AG09319 (cell line): Measurements from ENCODE around the gene AGTRAP.

Experiments used
- DNase-seq: peaks from one replicate; pipeline ENCODE4 v3.0.0-alpha.2; 2010; ENCODE audit warnings: low read depth; ENCODE audit errors: extremely low read depth
- TF ChIP-seq, protein P1 (sequence below): IDR thresholded peaks from 2 replicates; pipeline ENCODE4 v1.5.1; 2011; ENCODE audit warnings: low read depth, mild to moderate bottlenecking, inconsistent platforms, low read length, moderate library complexity

The AGTRAP gene

DNA sequence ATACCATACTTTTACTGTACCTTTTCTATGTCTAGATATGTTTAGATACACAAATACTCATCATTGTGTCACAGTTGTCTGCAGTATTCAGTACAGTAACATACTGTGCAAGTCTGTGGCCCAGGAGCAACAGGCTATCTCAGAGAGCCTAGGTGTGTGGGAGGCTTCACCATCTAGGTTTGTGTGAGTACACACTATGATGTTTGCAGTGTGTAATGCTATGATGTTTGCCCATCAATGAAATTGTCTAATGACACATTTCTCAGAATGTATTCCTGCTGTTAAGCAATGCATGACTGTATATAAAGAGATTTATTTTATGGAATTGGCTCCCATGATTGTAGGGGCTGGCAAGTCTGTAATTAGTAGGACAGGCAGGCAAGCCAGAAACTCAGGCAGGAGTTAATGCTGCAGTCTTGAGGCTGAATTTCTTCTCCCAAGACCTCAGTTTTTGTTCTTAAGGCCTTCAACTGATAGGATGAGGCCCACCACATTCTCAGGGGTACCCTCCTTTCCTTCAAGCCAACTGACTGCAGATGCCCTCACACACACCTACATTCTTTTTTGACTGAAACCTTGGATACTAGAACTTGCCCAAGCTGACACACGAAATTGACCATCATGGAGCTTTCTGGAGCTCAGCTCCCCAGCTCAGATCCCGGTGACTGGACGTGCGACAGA, 7.7 kb upstream of the AGTRAP start:
- TF ChIP-seq, protein P1, sequence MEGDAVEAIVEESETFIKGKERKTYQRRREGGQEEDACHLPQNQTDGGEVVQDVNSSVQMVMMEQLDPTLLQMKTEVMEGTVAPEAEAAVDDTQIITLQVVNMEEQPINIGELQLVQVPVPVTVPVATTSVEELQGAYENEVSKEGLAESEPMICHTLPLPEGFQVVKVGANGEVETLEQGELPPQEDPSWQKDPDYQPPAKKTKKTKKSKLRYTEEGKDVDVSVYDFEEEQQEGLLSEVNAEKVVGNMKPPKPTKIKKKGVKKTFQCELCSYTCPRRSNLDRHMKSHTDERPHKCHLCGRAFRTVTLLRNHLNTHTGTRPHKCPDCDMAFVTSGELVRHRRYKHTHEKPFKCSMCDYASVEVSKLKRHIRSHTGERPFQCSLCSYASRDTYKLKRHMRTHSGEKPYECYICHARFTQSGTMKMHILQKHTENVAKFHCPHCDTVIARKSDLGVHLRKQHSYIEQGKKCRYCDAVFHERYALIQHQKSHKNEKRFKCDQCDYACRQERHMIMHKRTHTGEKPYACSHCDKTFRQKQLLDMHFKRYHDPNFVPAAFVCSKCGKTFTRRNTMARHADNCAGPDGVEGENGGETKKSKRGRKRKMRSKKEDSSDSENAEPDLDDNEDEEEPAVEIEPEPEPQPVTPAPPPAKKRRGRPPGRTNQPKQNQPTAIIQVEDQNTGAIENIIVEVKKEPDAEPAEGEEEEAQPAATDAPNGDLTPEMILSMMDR, result no peak
- DNase-seq, result no peak

DNA sequence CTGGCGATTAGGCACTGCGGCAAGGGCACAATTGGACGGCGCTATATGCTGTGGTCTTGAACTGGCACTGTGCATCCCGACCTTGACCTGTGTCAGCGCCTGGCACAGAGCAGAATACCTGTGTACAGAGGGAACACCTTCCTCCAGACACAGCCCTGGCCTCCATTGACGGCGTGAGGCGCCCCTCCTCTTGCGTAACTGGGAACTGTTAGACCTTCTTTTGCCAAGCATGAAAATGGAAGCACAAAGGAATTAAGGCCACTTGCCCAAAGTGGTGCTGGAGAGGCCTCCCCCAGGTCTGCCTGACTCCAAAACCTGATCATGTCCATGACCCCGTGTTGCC, 6.8 kb upstream of the AGTRAP start:
- no peak for DNase-seq
- TF ChIP-seq, protein P1, result no peak

DNA sequence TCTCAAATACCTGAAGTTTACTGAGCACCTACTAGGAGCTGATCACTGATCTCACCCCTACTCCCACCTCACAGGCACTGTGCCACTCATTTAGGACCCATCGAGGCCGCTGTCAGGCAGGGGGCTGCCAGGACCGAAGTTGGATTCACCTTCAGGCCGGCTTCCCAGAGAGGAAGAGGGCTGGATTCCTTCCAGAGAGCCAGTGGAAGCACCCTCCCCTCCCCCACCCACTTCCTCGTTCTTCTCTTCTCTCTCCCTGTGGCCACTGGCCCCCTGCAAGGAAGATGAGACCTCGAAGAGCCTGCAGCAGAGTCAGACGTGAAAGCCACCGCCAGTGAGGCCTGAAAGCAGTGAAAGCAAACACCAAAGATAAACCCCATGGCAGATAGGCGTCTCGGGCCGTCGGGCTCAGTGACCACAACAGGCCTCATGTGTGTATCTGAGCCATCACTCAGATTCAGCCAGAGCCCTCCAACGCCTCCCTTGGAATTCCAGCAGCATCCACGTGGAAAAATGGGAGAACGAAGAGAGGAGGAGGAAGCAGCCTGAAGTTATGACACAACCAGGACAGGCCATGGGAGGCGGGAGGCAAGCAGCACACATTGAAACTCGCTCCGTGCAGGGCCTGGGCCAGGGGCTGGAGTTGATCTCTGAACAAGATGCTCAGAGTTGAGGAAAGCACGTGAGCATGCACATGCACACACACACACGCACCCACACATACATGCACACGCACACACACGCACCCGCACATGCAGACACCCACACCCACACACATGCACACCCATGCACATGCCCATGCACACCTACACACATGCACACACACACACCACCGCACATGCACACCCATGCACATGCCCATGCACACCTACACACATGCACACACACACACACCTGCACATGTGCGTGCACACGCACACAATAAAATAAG, 6.2 kb upstream of the AGTRAP start:
- TF ChIP-seq, protein P1, result no peak
- DNase-seq, result no peak

DNA sequence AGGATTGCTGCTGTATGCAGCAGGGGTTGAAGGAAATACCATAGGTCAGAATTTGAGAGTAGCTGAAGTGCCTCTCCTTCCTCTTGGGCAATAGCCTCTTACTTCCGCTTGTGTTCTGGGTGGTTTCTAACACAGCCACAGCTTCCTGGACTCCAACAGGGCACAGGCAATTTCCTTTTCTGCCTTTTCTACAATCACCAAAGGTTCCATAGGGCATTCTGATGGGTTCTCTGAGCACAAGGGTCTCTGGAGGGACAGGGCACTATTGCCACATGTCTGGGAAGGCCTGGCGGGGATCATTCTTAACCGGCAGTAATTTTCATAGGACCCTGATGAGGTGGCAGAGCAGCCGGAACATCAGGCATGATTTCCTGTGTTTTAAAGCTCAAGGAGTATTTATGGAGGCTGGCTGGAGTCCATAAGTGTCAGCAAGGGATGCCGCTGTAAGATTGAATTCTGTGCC, 5.5 kb upstream of the AGTRAP start:
- DNase-seq, result no peak
- TF ChIP-seq, protein P1, result no peak

DNA sequence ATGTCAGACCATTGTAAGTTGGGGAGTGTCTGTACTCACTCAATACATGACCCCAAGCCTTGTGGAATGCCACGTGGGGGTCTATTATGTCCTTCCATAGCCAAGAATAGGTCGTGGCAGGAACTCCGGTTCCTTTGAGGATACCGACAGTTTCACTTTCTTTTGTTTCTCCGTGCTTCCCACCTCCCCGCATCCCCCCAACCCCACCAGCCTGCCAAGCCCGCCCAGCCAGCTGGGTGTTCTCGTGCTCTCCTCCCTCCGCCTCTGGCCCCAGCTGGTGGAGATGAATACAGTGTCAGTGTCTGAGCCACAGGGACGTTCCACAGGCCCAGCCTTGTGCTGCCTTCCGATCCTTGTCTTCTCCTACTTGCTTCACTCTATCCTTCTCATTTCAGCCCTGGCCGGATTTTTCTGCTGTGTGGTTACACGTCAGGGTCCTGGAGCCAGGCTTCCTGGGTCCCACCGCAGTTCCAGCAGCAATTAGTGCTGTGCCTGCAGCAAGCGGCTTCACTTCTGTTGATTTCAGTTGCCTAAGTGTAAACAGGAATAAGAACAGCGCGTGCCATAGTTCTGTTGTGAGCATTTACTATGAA, 4.1 kb upstream of the AGTRAP start:
- no peak for DNase-seq
- TF ChIP-seq, protein P1, result no peak

DNA sequence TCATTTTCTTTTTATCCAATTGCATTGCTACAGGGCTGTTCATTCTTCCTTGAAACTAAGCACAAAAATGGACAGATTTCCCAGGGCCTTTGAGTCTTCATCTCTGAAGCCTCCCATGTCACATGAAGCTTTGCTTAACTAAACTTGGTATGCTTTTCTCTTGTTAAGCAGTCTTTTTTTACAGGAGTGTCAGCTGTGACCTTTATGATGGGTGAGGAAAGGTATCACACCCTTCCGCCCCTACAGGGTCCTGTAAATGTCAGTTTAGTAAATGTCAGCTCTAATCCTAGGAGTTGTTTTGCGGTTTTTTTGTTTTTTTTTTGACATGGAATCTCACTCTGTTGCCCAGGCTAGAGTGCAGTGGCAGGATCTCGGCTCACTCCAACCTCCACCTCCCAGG, 2.6 kb upstream of the AGTRAP start:
- TF ChIP-seq, protein P1, result no peak
- no peak for DNase-seq

DNA sequence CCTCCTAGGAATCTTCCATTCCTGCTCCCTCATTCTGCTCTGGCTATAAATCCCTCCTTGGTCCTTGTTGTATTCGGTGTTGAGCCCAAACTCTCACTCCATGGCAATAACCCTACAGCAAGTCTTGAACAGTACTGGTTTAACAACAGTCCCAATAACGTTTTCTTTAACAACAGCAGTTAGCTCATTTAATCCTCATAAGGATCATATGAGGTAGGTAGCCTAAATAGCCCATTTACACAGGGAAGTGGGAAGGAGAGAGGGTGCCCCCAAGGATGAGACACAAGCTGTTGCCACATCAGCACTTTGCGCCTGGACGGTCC, 444 bp upstream of the AGTRAP start:
- DNase-seq, result no peak
- TF ChIP-seq, protein P1, result no peak
